ENCODE results near the gene GRM1.

GRM1 gene

GRCh38 chr6:146339716-146340115 is 310.9 kb downstream of the GRM1 start:
- no peak for DNase-seq

GRCh38 chr6:146341493-146342230 is 312.8 kb downstream of the GRM1 start:
- DNase-seq: no peak

- no peak for DNase-seq
Measured at GRCh38 chr6:146345598-146345997, 316.7 kb downstream of the GRM1 start.

GRCh38 chr6:146347090-146347489 is 318.2 kb downstream of the GRM1 start:
- no peak for DNase-seq

- no peak for DNase-seq
Measured at GRCh38 chr6:146347690-146348089, 318.8 kb downstream of the GRM1 start.

GRCh38 chr6:146351018-146351417 is 322.2 kb downstream of the GRM1 start:
- no peak for DNase-seq

- no peak for DNase-seq
Measured at GRCh38 chr6:146352163-146352562, 323.3 kb downstream of the GRM1 start.

GRCh38 chr6:146354451-146354850 is 325.6 kb downstream of the GRM1 start:
- DNase-seq: no peak

- DNase-seq: no peak
Measured at GRCh38 chr6:146355521-146356100, 326.7 kb downstream of the GRM1 start.

- no peak for DNase-seq
Measured at GRCh38 chr6:146357578-146358430, 328.9 kb downstream of the GRM1 start.

- no peak for DNase-seq
Measured at GRCh38 chr6:146358431-146359046, 329.7 kb downstream of the GRM1 start.

- DNase-seq: no peak
Measured at GRCh38 chr6:146359131-146359530, 330.3 kb downstream of the GRM1 start.

GRCh38 chr6:146361128-146361924 is 332.5 kb downstream of the GRM1 start:
- DNase-seq: no peak

GRCh38 chr6:146363838-146364607 is 335.2 kb downstream of the GRM1 start:
- DNase-seq: no peak

- DNase-seq: no peak
Measured at GRCh38 chr6:146364816-146365594, 336.1 kb downstream of the GRM1 start.

GRCh38 chr6:146367061-146367460 is 338.2 kb downstream of the GRM1 start:
- DNase-seq: no peak

GRCh38 chr6:146369866-146370265 is 341.0 kb downstream of the GRM1 start:
- DNase-seq: no peak

- no peak for DNase-seq
Measured at GRCh38 chr6:146381486-146381885, 352.6 kb downstream of the GRM1 start.

GRCh38 chr6:146388736-146389364 is 360.0 kb downstream of the GRM1 start:
- DNase-seq: no peak

- no peak for DNase-seq
Measured at GRCh38 chr6:146389740-146390139, 360.9 kb downstream of the GRM1 start.
